Stimulated activated CD4-positive, alpha-beta T cell treated with anti-CD3 and anti-CD28 coated beads, Interleukin-2, amount 100 ng/mL, for 48 hours (primary cell): ENCODE results near the gene CEP76.
"Not testable (repeated sequence)": the region's sequence is repeated elsewhere in the genome, so short reads cannot be mapped to it uniquely, and the experiment has no call there.

Experiments used
- DNase-seq, 2 donors: peaks; one replicate each; pipeline ENCODE4 v3.0.0-alpha.2; 2020

CEP76 gene

GRCh38 chr18:12640881-12641200, 61.7 kb downstream of the CEP76 start:
- no peak for DNase-seq

GRCh38 chr18:12639990-12640880, 62.3 kb downstream of the CEP76 start:
- DNase-seq, result no peak

GRCh38 chr18:12638644-12639124, 63.8 kb downstream of the CEP76 start:
- no peak for DNase-seq

- DNase-seq, result no peak
Observed at GRCh38 chr18:12637901-12638643, 64.5 kb downstream of the CEP76 start.

- no peak for DNase-seq
Observed at GRCh38 chr18:12637393-12637792, 65.1 kb downstream of the CEP76 start.

- no peak for DNase-seq
Observed at GRCh38 chr18:12631831-12632477, 70.6 kb downstream of the CEP76 start.

- no peak for DNase-seq
Observed at GRCh38 chr18:12630136-12630535, 72.4 kb downstream of the CEP76 start.

- no peak for DNase-seq
Observed at GRCh38 chr18:12628706-12629702, 73.5 kb downstream of the CEP76 start.

GRCh38 chr18:12627199-12627598, 75.3 kb downstream of the CEP76 start:
- DNase-seq, result not testable (repeated sequence)

GRCh38 chr18:12625241-12625640, 77.3 kb downstream of the CEP76 start:
- no peak for DNase-seq
